Endothelial cell of umbilical vein (primary cell): Measurements from ENCODE around the gene XRN1.
"Not testable (repeated sequence)": the region's sequence is repeated elsewhere in the genome, so short reads cannot be mapped to it uniquely, and the experiment has no call there.

Source experiments
- CTCF ChIP-seq, 2 donors: IDR thresholded peaks; 1 replicate in 1 of 2; 2 replicates in 1 of 2; pipeline ENCODE4 v1.5.1; 2011; ENCODE audit warnings: low read length in 2 of 2, mild to moderate bottlenecking in 2 of 2, moderate library complexity in 2 of 2, control low read depth in 1 of 2, inconsistent platforms in 1 of 2, low read depth in 1 of 2; ENCODE audit not compliant: insufficient read depth in 1 of 2; ENCODE audit errors: extremely low read depth in 1 of 2
- EZH2 ChIP-seq: IDR thresholded peaks from 2 replicates; pipeline ENCODE4 v1.6.1; 2012; ENCODE audit warnings: borderline replicate concordance, low read depth, mild to moderate bottlenecking, moderate library complexity, low read length, inconsistent platforms; ENCODE audit not compliant: severe bottlenecking
- JUN ChIP-seq: IDR thresholded peaks from 2 replicates; pipeline ENCODE4 v1.6.1; 2011; ENCODE audit warnings: borderline replicate concordance, low read depth; ENCODE audit not compliant: insufficient read length, insufficient read depth
- POLR2A ChIP-seq: IDR thresholded peaks from 2 replicates; pipeline ENCODE4 v1.6.1; 2012; ENCODE audit warnings: low read depth, mild to moderate bottlenecking, control low read depth, low read length
- POLR2AphosphoS5 ChIP-seq: IDR thresholded peaks from 2 replicates; pipeline ENCODE4 v1.6.1; 2012; ENCODE audit warnings: low read depth, mild to moderate bottlenecking, control low read depth, low read length, moderate library complexity; ENCODE audit not compliant: insufficient read depth

GRCh38 chr3:142315978-142316388, 131.9 kb downstream of the XRN1 start:
- not testable (repeated sequence) for TF ChIP-seq CTCF (IDR thresholded peaks at IDR 0.05; ENCODE audit: extremely low read depth in 1 of 2, insufficient read depth in 1 of 2, low read depth in 1 of 2, low read length in 2 of 2); POLR2AphosphoS5; POLR2A; JUN; EZH2
